K562 (cell line): ENCODE data around the gene ADGRA1.

Source experiments
- FOXK2 ChIP-seq, 2 experiments: fragments of 450-650 bp; IDR thresholded peaks in 1 of 2; conservative IDR thresholded peaks in 1 of 2; 2 replicates each; pipeline ENCODE4 v1.6.1; 2016; ENCODE audit warnings: low read depth in 2 of 2, mild to moderate bottlenecking in 1 of 2
- HLTF ChIP-seq: fragments of 450-650 bp; IDR thresholded peaks from 2 replicates; pipeline ENCODE4 v1.6.1; 2016
- POLR2AphosphoS5 ChIP-seq: IDR thresholded peaks from 2 replicates; pipeline ENCODE4 v1.6.1; 2011; ENCODE audit warnings: mild to moderate bottlenecking, low read depth, low read length, moderate library complexity; ENCODE audit not compliant: control insufficient read depth, insufficient read depth
- SMAD3 ChIP-seq: fragments of 450-650 bp; formaldehyde crosslinking; conservative IDR thresholded peaks from 2 replicates; pipeline ENCODE4 v1.4.0; 2020; ENCODE audit warnings: mild to moderate bottlenecking
- SRSF1 ChIP-seq: fragments of 200-400 bp; formaldehyde crosslinking; IDR thresholded peaks from 2 replicates; pipeline ENCODE4 v1.6.1; 2017; ENCODE audit warnings: mild to moderate bottlenecking, low read depth, low read length, moderate library complexity
- TAF1 ChIP-seq: IDR thresholded peaks from 2 replicates; pipeline ENCODE4 v1.6.1; 2011; ENCODE audit warnings: mild to moderate bottlenecking, low read length, moderate library complexity; ENCODE audit not compliant: insufficient read depth, control insufficient read depth, severe bottlenecking; ENCODE audit errors: extremely low read depth
- TBL1XR1 ChIP-seq, 2 experiments: IDR thresholded peaks; 2 replicates each; pipeline ENCODE4 v1.6.1; 2012; ENCODE audit warnings: improper control_type of control experiment in 2 of 2, low read length in 2 of 2, mild to moderate bottlenecking in 1 of 2
- ZNF217 ChIP-seq: sonication (generic); formaldehyde crosslinking; IDR thresholded peaks from 2 replicates; pipeline ENCODE4 v1.8.0; 2022; ENCODE audit warnings: mild to moderate bottlenecking, missing genetic modification reagents
- TF ChIP-seq, protein P1 (sequence below), 3 experiments: IDR thresholded peaks in 2 of 3; conservative IDR thresholded peaks in 1 of 3; 2 replicates each; pipeline ENCODE4 v1.5.1; 2011 to 2012; ENCODE audit warnings: low read length in 3 of 3, mild to moderate bottlenecking in 3 of 3, control low read depth in 2 of 3, improper control_type of control experiment in 1 of 3, inconsistent platforms in 1 of 3, low read depth in 1 of 3, mixed read lengths in 1 of 3, moderate library complexity in 1 of 3; ENCODE audit not compliant: insufficient read depth in 2 of 3
- TF ChIP-seq, protein P2 (sequence below): sonication (generic); formaldehyde crosslinking; IDR thresholded peaks from 2 replicates; pipeline ENCODE4 v1.8.1; 2023; ENCODE audit warnings: mild to moderate bottlenecking, missing genetic modification reagents
- TF ChIP-seq, protein P3 (sequence below): sonication (generic); formaldehyde crosslinking; IDR thresholded peaks from 2 replicates; pipeline ENCODE4 v1.8.1; 2022; ENCODE audit warnings: missing genetic modification reagents

DNA sequence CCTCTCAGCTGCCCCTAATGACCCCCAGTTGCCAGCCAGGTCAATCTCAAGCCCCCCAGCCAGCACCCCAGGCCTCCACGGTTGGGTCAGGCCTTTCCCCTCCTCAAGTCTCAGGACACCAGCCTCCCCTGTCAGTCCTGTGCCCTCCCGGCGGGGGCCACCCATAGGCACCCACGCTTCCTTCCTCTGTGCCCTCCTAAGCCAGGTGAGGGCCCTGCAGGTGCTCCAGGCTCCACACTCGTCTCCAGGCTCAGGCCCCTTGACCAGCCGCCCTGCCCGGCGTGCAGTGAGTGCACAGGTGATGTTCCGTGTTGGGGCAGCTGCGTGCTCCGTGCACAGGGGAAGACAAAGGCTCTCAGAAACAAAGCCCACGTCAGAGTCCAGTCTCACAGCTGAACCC lies 26.8 kb upstream of the ADGRA1 start:
- TF ChIP-seq, protein P1, sequence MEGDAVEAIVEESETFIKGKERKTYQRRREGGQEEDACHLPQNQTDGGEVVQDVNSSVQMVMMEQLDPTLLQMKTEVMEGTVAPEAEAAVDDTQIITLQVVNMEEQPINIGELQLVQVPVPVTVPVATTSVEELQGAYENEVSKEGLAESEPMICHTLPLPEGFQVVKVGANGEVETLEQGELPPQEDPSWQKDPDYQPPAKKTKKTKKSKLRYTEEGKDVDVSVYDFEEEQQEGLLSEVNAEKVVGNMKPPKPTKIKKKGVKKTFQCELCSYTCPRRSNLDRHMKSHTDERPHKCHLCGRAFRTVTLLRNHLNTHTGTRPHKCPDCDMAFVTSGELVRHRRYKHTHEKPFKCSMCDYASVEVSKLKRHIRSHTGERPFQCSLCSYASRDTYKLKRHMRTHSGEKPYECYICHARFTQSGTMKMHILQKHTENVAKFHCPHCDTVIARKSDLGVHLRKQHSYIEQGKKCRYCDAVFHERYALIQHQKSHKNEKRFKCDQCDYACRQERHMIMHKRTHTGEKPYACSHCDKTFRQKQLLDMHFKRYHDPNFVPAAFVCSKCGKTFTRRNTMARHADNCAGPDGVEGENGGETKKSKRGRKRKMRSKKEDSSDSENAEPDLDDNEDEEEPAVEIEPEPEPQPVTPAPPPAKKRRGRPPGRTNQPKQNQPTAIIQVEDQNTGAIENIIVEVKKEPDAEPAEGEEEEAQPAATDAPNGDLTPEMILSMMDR (IDR thresholded peaks at IDR 0.05 in 2 of 3, conservative IDR thresholded peaks at IDR 0.05 in 1 of 3; ENCODE audit: insufficient read depth in 2 of 3, low read depth in 1 of 3, low read length in 3 of 3), result no peak
- TF ChIP-seq ZNF217 (no peak), SMAD3 (CRISPR knock-in tag) (no peak), SRSF1 (no peak), TAF1 (no peak), HLTF (no peak), FOXK2 (conservative IDR thresholded peaks at IDR 0.05 in 1 of 2, IDR thresholded peaks at IDR 0.05 in 1 of 2; ENCODE audit: low read depth in 2 of 2) (no peak), POLR2AphosphoS5 (no peak), TBL1XR1 (IDR thresholded peaks at IDR 0.05; ENCODE audit: low read length in 2 of 2) (no peak)
- TF ChIP-seq, protein P2, sequence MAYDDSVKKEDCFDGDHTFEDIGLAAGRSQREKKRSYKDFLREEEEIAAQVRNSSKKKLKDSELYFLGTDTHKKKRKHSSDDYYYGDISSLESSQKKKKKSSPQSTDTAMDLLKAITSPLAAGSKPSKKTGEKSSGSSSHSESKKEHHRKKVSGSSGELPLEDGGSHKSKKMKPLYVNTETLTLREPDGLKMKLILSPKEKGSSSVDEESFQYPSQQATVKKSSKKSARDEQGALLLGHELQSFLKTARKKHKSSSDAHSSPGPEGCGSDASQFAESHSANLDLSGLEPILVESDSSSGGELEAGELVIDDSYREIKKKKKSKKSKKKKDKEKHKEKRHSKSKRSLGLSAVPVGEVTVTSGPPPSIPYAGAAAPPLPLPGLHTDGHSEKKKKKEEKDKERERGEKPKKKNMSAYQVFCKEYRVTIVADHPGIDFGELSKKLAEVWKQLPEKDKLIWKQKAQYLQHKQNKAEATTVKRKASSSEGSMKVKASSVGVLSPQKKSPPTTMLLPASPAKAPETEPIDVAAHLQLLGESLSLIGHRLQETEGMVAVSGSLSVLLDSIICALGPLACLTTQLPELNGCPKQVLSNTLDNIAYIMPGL (CRISPR knock-in tag), result no peak
- TF ChIP-seq, protein P3, sequence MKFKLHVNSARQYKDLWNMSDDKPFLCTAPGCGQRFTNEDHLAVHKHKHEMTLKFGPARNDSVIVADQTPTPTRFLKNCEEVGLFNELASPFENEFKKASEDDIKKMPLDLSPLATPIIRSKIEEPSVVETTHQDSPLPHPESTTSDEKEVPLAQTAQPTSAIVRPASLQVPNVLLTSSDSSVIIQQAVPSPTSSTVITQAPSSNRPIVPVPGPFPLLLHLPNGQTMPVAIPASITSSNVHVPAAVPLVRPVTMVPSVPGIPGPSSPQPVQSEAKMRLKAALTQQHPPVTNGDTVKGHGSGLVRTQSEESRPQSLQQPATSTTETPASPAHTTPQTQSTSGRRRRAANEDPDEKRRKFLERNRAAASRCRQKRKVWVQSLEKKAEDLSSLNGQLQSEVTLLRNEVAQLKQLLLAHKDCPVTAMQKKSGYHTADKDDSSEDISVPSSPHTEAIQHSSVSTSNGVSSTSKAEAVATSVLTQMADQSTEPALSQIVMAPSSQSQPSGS (CRISPR knock-in tag), result no peak
